Esophagus (tissue), 2 donors: ENCODE data around the gene CAPZA1. TPM values are rescaled to one million over a fixed set of nuclear protein-coding genes. Genes with fewer than 3 reads are reported as not detected.

Experiments used
- H3K27ac ChIP-seq, 2 donors: one replicate each; pipeline ENCODE4 v1.5.1; 2013; ENCODE audit warnings: low read depth in 2 of 2, mild to moderate bottlenecking in 2 of 2, inconsistent platforms in 1 of 2, low read length in 1 of 2, moderate library complexity in 1 of 2
- H3K27me3 ChIP-seq, 2 donors: one replicate each; pipeline ENCODE4 v1.6.1; 2013; ENCODE audit warnings: low read length in 2 of 2, control low read depth in 1 of 2, mild to moderate bottlenecking in 1 of 2; ENCODE audit not compliant: insufficient read depth in 2 of 2, control insufficient read depth in 1 of 2
- H3K36me3 ChIP-seq, 2 donors: one replicate each; pipeline ENCODE4 v1.6.1; 2013; ENCODE audit warnings: low read length in 1 of 2; ENCODE audit not compliant: control insufficient read depth in 2 of 2, insufficient read depth in 2 of 2
- H3K4me1 ChIP-seq, 2 donors: one replicate each; pipeline ENCODE4 v1.6.1; 2013; ENCODE audit warnings: low read length in 1 of 2; ENCODE audit not compliant: control insufficient read depth in 2 of 2, insufficient read depth in 2 of 2
- H3K4me3 ChIP-seq, 2 donors: one replicate each; pipeline ENCODE4 v1.5.1; 2013; ENCODE audit warnings: low read length in 2 of 2, mild to moderate bottlenecking in 2 of 2, low read depth in 1 of 2, moderate library complexity in 1 of 2
- H3K9me3 ChIP-seq, 2 donors: one replicate each; pipeline ENCODE4 v1.6.1; 2013; ENCODE audit warnings: mild to moderate bottlenecking in 2 of 2, low read depth in 1 of 2, low read length in 1 of 2, moderate library complexity in 1 of 2; ENCODE audit not compliant: control insufficient read depth in 2 of 2, insufficient read depth in 1 of 2
- WGBS, 2 donors: extraction: QIAGEN DNeasy Blood & Tissue Kit; methylation state at CpG; one replicate each; pipeline ENCODE4 v1.1.7; 2013; 5-methylcytosine and 5-hydroxymethylcytosine counted together
- polyA plus RNA-seq, 2 donors: library from polyadenylated mRNA; stranded (reverse); fragments of 200-250 nt; gene quantifications; one replicate each; pipeline ENCODE4 v1.2.3, GENCODE V29; 2013
- donor health status: healthy with polysubstance abuse.
- donor health status: Bipolar disorder and iron deficiency.

CAPZA1 gene
- polyA plus RNA-seq, 2 donors, result 88.1 to 115 TPM

DNA sequence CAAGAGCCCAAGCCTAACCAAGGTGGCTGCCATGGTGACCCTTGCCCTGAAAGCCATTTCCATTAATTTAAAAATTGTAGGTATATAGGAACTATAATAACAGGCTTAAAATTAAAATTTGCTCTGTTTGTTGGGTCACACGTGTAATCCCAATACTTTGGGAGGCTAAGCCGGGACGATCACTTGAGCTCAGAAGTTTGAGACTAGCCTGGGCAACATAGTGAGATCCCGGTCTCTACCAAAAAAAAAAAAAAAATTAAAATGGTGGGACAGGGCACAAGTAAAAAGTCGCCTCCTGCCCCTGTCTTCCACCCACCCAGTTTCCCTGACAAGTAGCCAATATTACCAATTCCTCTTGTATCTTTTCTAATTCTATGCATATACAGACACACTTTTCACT lies 6.6 kb downstream of the CAPZA1 start:
- H3K36me3 ChIP-seq, result peaks cover 0 to 2% of the 10 kb centered on the region in 2 donors
- no peak overlapping the region for H3K4me3 ChIP-seq
- no peaks in the 10 kb centered on the region for H3K9me3 ChIP-seq
- H3K4me1 ChIP-seq, result peaks cover 2 to 3% of the 10 kb centered on the region in 2 donors
- no peak overlapping the region for H3K27ac ChIP-seq
- H3K27me3 ChIP-seq, result no peaks in the 10 kb centered on the region
- 92 to 93% methylated on average over 5 of the region's 5 CpGs for WGBS, 2 donors

DNA sequence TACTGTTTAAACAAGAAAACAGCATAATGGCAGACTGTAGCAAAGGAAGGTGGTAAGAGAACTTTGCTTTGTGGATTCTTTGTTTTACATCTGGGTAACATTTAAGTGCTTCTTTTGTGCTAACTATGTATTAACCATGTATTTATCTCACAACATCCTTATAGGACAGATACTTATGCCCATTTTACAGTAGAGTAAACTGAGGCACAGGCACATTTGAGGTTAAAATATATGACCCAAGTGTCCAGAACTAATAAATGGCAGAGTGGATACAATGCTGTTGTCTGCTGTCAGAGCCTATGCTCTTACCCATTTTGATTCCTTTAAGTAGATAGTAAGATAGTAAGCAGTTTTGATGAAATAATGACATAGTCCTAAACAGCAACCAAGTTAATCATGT lies 7.3 kb downstream of the CAPZA1 start:
- H3K27ac ChIP-seq, result no peak overlapping the region

DNA sequence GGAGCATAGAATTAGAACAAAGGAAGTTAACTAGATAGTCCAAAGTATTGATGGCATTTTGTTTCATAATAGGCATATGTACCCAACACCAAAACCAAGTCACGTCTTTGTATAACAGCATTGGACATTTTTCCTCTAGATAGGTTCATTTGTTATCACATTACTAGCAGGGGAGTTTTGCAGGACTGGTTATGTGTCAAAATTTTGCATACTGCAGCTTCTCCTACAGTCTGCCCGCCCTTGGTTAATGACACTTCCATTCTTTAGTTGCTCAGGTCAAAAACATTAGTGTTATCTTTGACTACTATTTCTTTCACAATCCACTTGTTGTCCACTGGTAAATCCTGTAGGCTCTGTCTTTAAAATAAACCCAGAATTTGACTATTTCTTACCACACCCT lies 8.9 kb downstream of the CAPZA1 start:
- no peak overlapping the region for H3K4me3 ChIP-seq
- H3K27ac ChIP-seq, result no peak overlapping the region
- peaks cover 0 to 2% of the 10 kb centered on the region in 2 donors for H3K36me3 ChIP-seq
- no peaks in the 10 kb centered on the region for H3K27me3 ChIP-seq
- H3K9me3 ChIP-seq, result no peaks in the 10 kb centered on the region
- 71 to 75% methylated on average over 2 of the region's 2 CpGs for WGBS, 2 donors
- peaks cover 2 to 3% of the 10 kb centered on the region in 2 donors for H3K4me1 ChIP-seq

More for the DNA sequence above, 7.3 kb downstream of the CAPZA1 start:
- Histone ChIP-seq H3K27me3 (no peaks in the 10 kb centered on the region), H3K36me3 (peaks cover 0 to 2% of the 10 kb centered on the region in 2 donors), H3K9me3 (no peaks in the 10 kb centered on the region), H3K4me3 (no peak overlapping the region), H3K4me1 (peaks cover 2 to 3% of the 10 kb centered on the region in 2 donors)

DNA sequence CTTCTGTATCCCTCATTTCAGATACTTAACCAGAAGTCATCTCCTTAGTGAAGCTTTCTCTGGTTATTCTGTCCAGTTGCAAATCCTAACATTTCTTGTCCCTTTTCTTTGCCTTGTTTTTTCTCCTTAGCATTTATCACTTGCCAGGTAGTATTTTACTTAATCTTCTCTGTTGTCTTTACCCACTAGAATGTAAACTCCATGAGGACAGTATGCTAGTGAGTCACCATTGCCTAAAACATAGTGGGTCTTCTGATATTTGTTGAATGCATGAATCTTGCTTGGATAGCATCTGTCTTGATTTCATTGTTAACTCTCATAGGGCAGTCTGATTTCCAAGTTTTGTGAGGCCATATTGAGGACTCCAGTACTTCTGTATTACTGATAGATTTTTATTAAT lies 9.6 kb downstream of the CAPZA1 start:
- Histone ChIP-seq H3K27me3 (no peaks in the 10 kb centered on the region), H3K9me3 (no peaks in the 10 kb centered on the region), H3K36me3 (peaks cover 0 to 2% of the 10 kb centered on the region in 2 donors), H3K4me1 (peaks cover 2 to 3% of the 10 kb centered on the region in 2 donors), H3K4me3 (no peak overlapping the region), H3K27ac (no peak overlapping the region)

DNA sequence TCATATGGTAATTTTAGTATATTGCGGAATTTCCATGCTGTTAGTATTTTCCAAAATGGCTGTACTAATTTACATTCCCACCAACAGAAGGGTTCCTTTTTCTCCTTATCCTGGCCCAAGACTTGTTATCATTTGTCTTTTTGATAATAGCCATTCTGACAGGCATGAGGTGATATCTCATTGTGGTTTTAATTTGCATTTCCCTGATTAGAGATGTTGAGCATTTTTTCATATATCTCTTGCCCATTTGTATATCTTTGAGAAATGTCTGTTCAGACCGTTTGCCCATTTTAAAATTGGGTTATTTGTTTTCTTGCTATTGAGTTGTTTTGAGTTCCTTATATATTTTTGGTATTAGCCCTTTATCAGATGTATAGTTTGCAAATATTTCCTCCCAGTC lies 14.0 kb downstream of the CAPZA1 start:
- Histone ChIP-seq H3K9me3 (no peaks in the 10 kb centered on the region), H3K27ac (no peak overlapping the region), H3K36me3 (no peaks in the 10 kb centered on the region), H3K27me3 (no peaks in the 10 kb centered on the region), H3K4me1 (no peaks in the 10 kb centered on the region), H3K4me3 (no peak overlapping the region)
- WGBS, 2 donors, result 78 to 92% methylated on average over 2 of the region's 2 CpGs

DNA sequence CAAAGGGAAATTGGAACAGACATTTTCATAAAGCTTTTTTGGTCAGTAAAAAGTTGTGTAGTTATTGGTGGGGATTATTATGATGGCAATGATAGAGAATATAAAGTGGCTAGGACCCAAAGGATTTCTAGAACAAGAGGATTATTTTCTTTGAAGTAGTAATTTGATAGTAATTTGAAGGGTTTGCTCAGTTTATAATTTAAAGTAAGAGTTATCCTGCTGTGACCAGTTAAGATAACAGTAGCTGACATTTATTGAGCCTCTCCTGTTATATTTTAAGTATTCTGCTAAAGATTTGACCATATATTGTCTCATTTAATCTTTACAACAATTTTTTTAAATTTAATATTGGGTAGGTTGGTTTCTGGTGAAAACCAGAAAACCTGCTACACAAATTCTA lies 14.7 kb downstream of the CAPZA1 start:
- Histone ChIP-seq H3K27ac (no peak overlapping the region), H3K9me3 (no peaks in the 10 kb centered on the region), H3K4me3 (no peak overlapping the region), H3K27me3 (no peaks in the 10 kb centered on the region), H3K36me3 (no peaks in the 10 kb centered on the region), H3K4me1 (no peaks in the 10 kb centered on the region)

DNA sequence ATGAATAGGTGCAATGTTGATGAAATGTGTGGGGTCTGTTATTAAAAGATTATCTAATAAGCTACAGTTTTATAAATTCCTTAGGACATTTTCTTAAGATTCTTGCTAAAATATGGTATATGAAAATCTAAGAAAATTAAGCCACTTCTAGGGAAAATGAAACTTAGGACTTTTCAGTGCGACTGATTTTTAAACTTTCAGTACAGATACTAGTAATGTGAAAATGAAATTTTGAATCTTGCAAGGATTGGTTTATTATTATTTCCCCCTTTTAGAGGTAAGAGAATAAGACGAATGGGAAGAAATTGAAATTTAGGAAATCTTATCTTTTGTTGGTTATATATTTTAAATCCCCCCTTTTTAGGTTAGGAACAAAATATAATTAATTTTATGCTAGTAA lies 16.4 kb downstream of the CAPZA1 start:
- no peaks in the 10 kb centered on the region for H3K9me3 ChIP-seq
- no peak overlapping the region for H3K27ac ChIP-seq
- H3K36me3 ChIP-seq, result no peaks in the 10 kb centered on the region
- no peaks in the 10 kb centered on the region for H3K27me3 ChIP-seq
- H3K4me3 ChIP-seq, result no peak overlapping the region
- H3K4me1 ChIP-seq, result no peaks in the 10 kb centered on the region
- WGBS, 2 donors, result 83 to 85% methylated on average over 2 of the region's 2 CpGs

DNA sequence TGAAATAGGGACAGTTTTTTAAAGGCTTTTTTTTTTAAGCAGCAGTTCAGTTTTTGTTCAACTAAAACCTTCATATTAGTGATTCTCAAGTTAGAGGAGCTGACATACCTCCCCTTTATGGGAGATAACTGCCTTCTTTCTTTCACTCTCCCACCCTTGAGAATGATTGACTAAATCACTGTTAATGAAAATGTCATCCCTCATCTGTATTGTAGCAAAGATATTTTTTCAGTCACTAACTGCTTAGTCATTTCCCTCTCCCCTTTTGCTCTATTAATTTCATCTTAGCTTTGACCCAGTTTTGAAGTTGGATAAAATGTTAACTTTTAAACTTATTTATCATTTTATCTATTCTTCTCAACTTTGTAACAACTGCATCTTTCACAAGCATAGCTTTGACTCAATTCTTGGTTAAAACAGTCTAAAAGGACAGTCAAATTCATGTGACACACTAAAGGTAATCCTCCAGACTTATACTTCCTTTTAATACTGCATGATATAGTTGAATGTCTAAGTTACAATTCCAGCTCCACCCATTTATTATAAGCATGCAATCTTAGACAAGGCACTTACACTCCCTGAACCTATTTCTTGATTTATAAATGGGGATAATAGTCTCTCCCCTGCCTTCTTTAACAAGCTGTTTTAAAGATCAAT lies 17.1 kb downstream of the CAPZA1 start:
- Histone ChIP-seq H3K4me3 (no peak overlapping the region), H3K27me3 (no peaks in the 10 kb centered on the region), H3K9me3 (no peaks in the 10 kb centered on the region), H3K36me3 (no peaks in the 10 kb centered on the region), H3K27ac (no peak overlapping the region), H3K4me1 (no peaks in the 10 kb centered on the region)

DNA sequence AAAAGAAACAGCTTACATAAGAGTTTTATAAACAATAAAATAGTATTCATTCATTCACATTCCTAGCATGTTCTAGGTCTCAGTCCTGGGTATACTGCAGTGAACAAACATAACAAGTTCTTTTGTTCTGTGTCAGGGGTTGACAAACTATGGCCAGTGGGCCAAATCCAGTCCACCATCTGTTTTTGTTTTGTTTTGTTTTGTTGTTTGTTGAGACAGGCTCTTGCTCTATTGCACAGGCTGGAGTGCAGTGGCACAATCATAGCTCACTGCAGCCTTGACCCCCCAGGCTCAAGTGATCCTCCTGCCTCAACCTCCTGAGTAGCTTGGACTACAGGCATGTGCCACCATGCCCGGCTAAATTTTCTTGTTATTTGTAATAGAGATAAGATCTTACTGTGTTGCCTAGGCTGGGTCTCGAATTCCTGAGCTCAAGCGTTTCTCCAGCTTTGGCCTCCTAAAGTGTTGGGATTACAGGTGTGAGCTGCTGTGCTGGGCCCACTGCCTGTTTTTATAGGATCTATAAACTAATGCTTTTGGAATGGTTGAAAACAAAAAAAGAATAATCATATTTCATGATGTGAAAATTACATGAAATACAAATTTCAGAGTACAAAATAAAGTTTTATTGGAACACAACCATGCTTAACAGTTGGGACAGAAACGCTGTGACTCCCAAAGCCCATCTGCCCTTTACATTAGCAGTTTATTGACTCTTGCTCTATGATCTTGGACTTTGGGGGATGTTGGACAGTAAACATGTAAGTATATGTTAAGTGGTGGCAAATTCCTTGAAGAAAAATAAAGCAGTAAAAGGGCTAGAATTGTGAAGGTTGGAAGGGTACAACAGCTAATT lies 17.9 kb downstream of the CAPZA1 start:
- WGBS, 2 donors, result 74 to 81% methylated on average over 4 of the region's 4 CpGs
- H3K4me3 ChIP-seq, result no peak overlapping the region
- peak overlapping the region in 1 of 2 donors; percentile 22 for H3K27ac ChIP-seq
- no peaks in the 10 kb centered on the region for H3K27me3 ChIP-seq
- no peaks in the 10 kb centered on the region for H3K9me3 ChIP-seq
- no peaks in the 10 kb centered on the region for H3K4me1 ChIP-seq
- H3K36me3 ChIP-seq, result no peaks in the 10 kb centered on the region

DNA sequence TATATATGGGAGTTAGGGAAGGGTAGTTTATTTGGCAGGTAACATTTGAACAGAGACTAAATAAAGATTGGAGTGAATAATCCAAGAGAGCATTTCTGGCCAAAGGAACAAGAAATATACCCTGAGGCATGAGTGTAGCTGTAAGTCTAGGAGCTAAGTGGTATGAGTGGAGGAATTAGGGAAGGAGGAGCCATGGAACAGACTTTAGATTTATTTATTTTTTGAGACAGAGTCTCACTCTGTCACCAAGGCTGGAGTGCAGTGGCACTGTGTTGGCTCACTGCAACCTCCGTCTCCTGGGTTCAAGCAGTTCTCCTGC lies 18.4 kb downstream of the CAPZA1 start:
- Histone ChIP-seq H3K4me3 (no peak overlapping the region), H3K36me3 (no peaks in the 10 kb centered on the region), H3K27ac (no peak overlapping the region), H3K9me3 (no peaks in the 10 kb centered on the region), H3K27me3 (no peaks in the 10 kb centered on the region), H3K4me1 (no peaks in the 10 kb centered on the region)
- WGBS, 2 donors, result 83 to 100% methylated on average over 1 of the region's 1 CpG
